ENCODE results near the gene MPPED2.

MPPED2 gene

GRCh38 chr11:30412509-30412908 is 173.6 kb downstream of the MPPED2 start:
- no peak for DNase-seq (ENCODE audit: low read depth)

- no peak for DNase-seq (ENCODE audit: low read depth)
These were observed 174.8 kb downstream of the MPPED2 start for GRCh38 chr11:30411383-30411782.

GRCh38 chr11:30406978-30407762 is 179.0 kb downstream of the MPPED2 start:
- DNase-seq (ENCODE audit: low read depth), result no peak

- DNase-seq (ENCODE audit: low read depth), result no peak
These were observed 180.8 kb downstream of the MPPED2 start for GRCh38 chr11:30405385-30405784.

- no peak for DNase-seq (ENCODE audit: low read depth)
These were observed 182.0 kb downstream of the MPPED2 start for GRCh38 chr11:30404136-30404535.

GRCh38 chr11:30395751-30396150 is 190.4 kb downstream of the MPPED2 start:
- DNase-seq (ENCODE audit: low read depth), result no peak

- no peak for DNase-seq (ENCODE audit: low read depth)
These were observed 193.1 kb downstream of the MPPED2 start for GRCh38 chr11:30393012-30393411.

GRCh38 chr11:30392221-30392784 is 193.8 kb downstream of the MPPED2 start:
- no peak for DNase-seq (ENCODE audit: low read depth)

GRCh38 chr11:30388957-30389356 is 197.2 kb downstream of the MPPED2 start:
- DNase-seq (ENCODE audit: low read depth), result no peak

- DNase-seq (ENCODE audit: low read depth), result no peak
These were observed 198.0 kb downstream of the MPPED2 start for GRCh38 chr11:30387891-30388861.

GRCh38 chr11:30381879-30382278 is 204.3 kb downstream of the MPPED2 start:
- no peak for DNase-seq (ENCODE audit: low read depth)

- DNase-seq (ENCODE audit: low read depth), result no peak
These were observed 205.3 kb downstream of the MPPED2 start for GRCh38 chr11:30380846-30381245.

- DNase-seq (ENCODE audit: low read depth), result no peak
These were observed 208.8 kb downstream of the MPPED2 start for GRCh38 chr11:30377347-30377746.

- DNase-seq (ENCODE audit: low read depth), result no peak
These were observed 216.0 kb downstream of the MPPED2 start for GRCh38 chr11:30370164-30370563.

- DNase-seq (ENCODE audit: low read depth), result no peak
These were observed 217.8 kb downstream of the MPPED2 start for GRCh38 chr11:30368394-30368793.

- DNase-seq (ENCODE audit: low read depth), result no peak
These were observed 220.2 kb downstream of the MPPED2 start for GRCh38 chr11:30365793-30366517.

GRCh38 chr11:30364837-30365482 is 221.2 kb downstream of the MPPED2 start:
- no peak for DNase-seq (ENCODE audit: low read depth)

GRCh38 chr11:30364139-30364836 is 221.9 kb downstream of the MPPED2 start:
- DNase-seq (ENCODE audit: low read depth), result no peak

GRCh38 chr11:30360741-30361140 is 225.4 kb downstream of the MPPED2 start:
- DNase-seq (ENCODE audit: low read depth), result no peak
